MCF 10A (cell line): ENCODE data around the gene KRT71. TPM values are rescaled to one million over a fixed set of nuclear protein-coding genes. Genes with fewer than 3 reads are reported as not detected.
A peak's percentile ranks its signal among the peaks of the same experiment; 100 is the strongest.

Source experiments
- BruUV-seq: library from RNA; stranded (reverse); fragments of 400-500 nt; replicated peaks from 2 replicates; lab custom pipeline; 2021; lab: Mats Ljungman, UMichigan
- CTCF ChIA-PET: fragments of 300-600 bp; sonication (Branson Sonifier 250); formaldehyde crosslinking; extraction: SDS; loops from one replicate; lab custom pipeline; 2021; ENCODE audit warnings: antibody characterized with exemption, inconsistent platforms; lab: Yijun Ruan, JAX
- POLR2A ChIA-PET: fragments of 300-600, 350-650 bp; sonication (Branson Sonifier 250); formaldehyde crosslinking; extraction: SDS; loops from one replicate; lab custom pipeline; 2020; ENCODE audit warnings: antibody characterized with exemption, inconsistent platforms; lab: Yijun Ruan, JAX
- DNase-seq: peaks from one replicate; pipeline ENCODE4 v3.0.0-alpha.2; 2018; ENCODE audit not compliant: unreplicated experiment
- H3K27ac Mint-ChIP-seq: one replicate; pipeline ENCODE4 v1.8.0; 2022; ENCODE audit warnings: mild to moderate bottlenecking, low read depth, mixed read lengths; ENCODE audit not compliant: unreplicated experiment
- H3K27me3 Mint-ChIP-seq: one replicate; pipeline ENCODE4 v1.8.0; 2022; ENCODE audit warnings: mixed read lengths; ENCODE audit not compliant: insufficient read depth, unreplicated experiment
- H3K36me3 Mint-ChIP-seq: one replicate; pipeline ENCODE4 v1.8.0; 2022; ENCODE audit warnings: mild to moderate bottlenecking, moderate library complexity, mixed read lengths; ENCODE audit not compliant: insufficient read depth, unreplicated experiment
- H3K4me1 Mint-ChIP-seq: one replicate; pipeline ENCODE4 v1.8.0; 2022; ENCODE audit warnings: mixed read lengths; ENCODE audit not compliant: insufficient read depth, unreplicated experiment
- H3K4me3 Mint-ChIP-seq: one replicate; pipeline ENCODE4 v1.8.0; 2022; ENCODE audit warnings: mild to moderate bottlenecking, moderate library complexity, mixed read lengths; ENCODE audit not compliant: unreplicated experiment
- H3K9me3 Mint-ChIP-seq: one replicate; pipeline ENCODE4 v1.8.0; 2022; ENCODE audit warnings: mixed read lengths; ENCODE audit not compliant: unreplicated experiment
- intact Hi-C: fragments of 100-400 bp; cut with micrococcal nuclease; formaldehyde crosslinking; loops from 2 replicates; pipeline ENCODE4 v1.14.1; 2022
- total RNA-seq: library from RNA; stranded (reverse); gene quantifications from 2 replicates; pipeline ENCODE4 v1.2.3, GENCODE V29; 2022
- TF ChIP-seq, protein P1 (sequence below): fragments of 200-600 bp; IDR thresholded peaks from one replicate; pipeline ENCODE4 v1.8.0; 2022; ENCODE audit warnings: antibody characterized with exemption, mild to moderate bottlenecking; ENCODE audit not compliant: unreplicated experiment

The KRT71 gene
- total RNA-seq, 1 experiment from 2014 or later = not detected

DNA sequence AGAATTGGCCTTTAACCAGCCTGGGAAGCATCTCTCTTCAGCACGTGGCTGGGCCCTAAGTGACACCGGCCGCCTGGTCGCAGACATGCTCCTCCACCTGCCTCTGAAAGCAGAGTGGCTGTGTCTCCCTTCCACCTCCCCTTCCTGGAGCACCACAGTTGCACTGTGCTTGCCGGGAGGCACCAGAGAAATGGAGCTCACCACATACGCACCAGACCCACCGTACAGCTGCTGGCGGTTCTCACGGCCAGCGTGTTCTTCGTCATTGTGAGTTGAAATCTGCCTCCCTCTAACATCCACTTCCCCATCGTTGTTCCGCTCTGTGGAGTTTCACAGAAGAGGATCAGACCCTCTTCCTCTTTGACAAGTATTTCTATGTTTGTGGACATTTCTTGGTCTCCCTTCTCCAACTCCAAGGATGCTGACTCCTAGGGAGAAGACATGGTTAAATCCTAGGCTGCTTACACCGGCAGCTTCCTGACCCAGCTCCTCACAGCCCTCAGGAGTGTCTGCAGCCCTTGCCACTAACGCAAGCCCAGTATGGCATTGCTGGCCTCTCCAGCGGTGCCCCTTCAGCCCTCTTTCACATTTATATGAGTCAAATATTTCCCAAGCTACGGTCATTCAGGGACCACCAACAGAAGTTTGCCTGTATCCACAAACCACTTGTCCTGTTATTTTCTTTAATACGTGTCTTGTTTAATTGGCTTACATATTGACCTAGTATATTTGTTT lies 21.2 kb downstream of the KRT71 start:
- POLR2A ChIA-PET = interaction anchor here (0.7 to 1.4 kb wide), 3 partner anchors 16 to 805 kb away, joined by 3 to 5 read pairs (median 3); no protein-coding TSS in a partner anchor
- no peaks in the 10 kb centered on the region for H3K36me3 Mint-ChIP-seq
- CTCF ChIA-PET = interaction anchor here (0.5 to 1.3 kb wide), 7 partner anchors 11 to 386 kb away, joined by 3 to 4 read pairs (median 3); no protein-coding TSS in a partner anchor
- TF ChIP-seq, protein P1, sequence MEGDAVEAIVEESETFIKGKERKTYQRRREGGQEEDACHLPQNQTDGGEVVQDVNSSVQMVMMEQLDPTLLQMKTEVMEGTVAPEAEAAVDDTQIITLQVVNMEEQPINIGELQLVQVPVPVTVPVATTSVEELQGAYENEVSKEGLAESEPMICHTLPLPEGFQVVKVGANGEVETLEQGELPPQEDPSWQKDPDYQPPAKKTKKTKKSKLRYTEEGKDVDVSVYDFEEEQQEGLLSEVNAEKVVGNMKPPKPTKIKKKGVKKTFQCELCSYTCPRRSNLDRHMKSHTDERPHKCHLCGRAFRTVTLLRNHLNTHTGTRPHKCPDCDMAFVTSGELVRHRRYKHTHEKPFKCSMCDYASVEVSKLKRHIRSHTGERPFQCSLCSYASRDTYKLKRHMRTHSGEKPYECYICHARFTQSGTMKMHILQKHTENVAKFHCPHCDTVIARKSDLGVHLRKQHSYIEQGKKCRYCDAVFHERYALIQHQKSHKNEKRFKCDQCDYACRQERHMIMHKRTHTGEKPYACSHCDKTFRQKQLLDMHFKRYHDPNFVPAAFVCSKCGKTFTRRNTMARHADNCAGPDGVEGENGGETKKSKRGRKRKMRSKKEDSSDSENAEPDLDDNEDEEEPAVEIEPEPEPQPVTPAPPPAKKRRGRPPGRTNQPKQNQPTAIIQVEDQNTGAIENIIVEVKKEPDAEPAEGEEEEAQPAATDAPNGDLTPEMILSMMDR = no peak
- peak overlapping the region; percentile 73 for H3K27ac Mint-ChIP-seq
- intact Hi-C loops = no loop called here
- no TSS peak for BruUV-seq
- no peaks in the 10 kb centered on the region for H3K27me3 Mint-ChIP-seq
- H3K4me1 Mint-ChIP-seq = no peaks in the 10 kb centered on the region
- H3K9me3 Mint-ChIP-seq = no peaks in the 10 kb centered on the region
- no peak for DNase-seq
- no peak overlapping the region for H3K4me3 Mint-ChIP-seq

DNA sequence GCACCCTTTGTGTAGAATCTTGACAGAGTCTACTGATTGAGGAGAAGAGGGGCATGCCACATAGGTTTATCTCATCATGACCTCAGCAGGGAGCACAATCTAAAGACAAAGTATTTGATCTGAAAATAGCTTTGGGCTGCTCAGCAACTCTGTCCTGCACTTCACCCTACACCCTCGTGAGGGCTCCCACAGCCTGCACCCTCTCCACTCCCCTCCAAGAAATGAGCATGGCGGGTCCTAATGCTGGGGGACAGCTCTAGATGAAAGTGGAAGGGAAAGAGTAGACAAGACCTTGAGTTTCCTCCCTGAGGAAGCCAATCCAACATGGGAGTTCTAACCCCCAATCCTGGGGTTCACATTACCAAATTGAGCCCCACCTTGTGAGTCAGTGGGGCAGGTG lies 22.0 kb downstream of the KRT71 start:
- H3K9me3 Mint-ChIP-seq = no peaks in the 10 kb centered on the region
- H3K27ac Mint-ChIP-seq = no peak overlapping the region
- no peaks in the 10 kb centered on the region for H3K4me1 Mint-ChIP-seq
- H3K36me3 Mint-ChIP-seq = no peaks in the 10 kb centered on the region
- intact Hi-C loops = no loop called here
- TF ChIP-seq, protein P1 = no peak
- H3K27me3 Mint-ChIP-seq = no peaks in the 10 kb centered on the region
- ChIA-PET CTCF (interaction anchor here (1.0 to 1.1 kb wide), 2 partner anchors 10 to 35 kb away, joined by 3 read pairs; no protein-coding TSS in a partner anchor), POLR2A (no interaction called here)
- no peak overlapping the region for H3K4me3 Mint-ChIP-seq
- BruUV-seq = no TSS peak
- no peak for DNase-seq

DNA sequence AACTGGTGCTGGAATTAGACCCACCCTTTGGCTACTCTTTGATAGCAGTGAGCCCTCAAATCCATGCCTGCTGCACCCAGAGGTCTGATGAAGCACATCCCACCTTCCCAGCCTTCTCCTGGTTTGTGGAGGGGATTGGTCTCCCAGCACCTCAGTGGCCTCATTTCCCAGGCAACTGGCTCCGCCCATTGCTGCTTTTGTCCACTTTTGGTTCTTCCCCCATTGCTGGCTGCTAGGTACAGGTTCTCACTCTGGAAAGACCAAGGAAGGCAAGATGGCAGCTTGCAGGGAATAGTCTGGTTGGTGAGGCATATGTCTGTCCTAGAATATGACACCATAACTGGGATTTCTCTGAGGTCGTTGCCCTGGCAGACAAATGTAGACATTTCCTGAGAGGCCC lies 22.6 kb downstream of the KRT71 start:
- Mint-ChIP-seq H3K9me3 (no peaks in the 10 kb centered on the region), H3K36me3 (no peaks in the 10 kb centered on the region), H3K4me3 (no peak overlapping the region), H3K27me3 (no peaks in the 10 kb centered on the region), H3K27ac (no peak overlapping the region), H3K4me1 (peaks cover 5% of the 10 kb centered on the region)
- TF ChIP-seq, protein P1 = no peak
- no peak for DNase-seq
- intact Hi-C loops = no loop called here
- POLR2A ChIA-PET = interaction anchor here (1.0 kb wide), 1 partner anchor 17 kb away, joined by 3 read pairs; no protein-coding TSS in a partner anchor
- CTCF ChIA-PET = no interaction called here
- no TSS peak for BruUV-seq

DNA sequence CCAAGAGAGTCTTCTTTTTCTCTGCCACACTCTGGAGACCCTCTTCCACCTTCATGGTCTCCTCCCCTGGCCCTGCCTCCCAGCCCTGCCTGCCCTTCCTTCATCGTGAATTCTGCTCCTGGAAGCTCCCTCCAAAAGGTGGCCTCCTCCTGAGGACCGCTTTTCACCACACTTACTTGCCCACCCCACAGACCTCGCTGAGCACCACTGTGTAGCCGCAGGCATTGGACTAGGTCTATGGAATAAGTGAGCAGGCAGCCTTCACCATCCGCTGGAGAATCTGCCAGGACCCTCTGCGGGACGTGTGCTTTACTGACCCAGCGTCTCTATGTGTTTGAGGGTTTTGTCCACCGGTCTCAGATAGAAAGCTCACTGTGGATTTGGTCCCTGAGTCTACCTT lies 23.1 kb downstream of the KRT71 start:
- H3K36me3 Mint-ChIP-seq = no peaks in the 10 kb centered on the region
- DNase-seq = no peak
- H3K4me3 Mint-ChIP-seq = no peak overlapping the region
- peaks cover 11% of the 10 kb centered on the region for H3K4me1 Mint-ChIP-seq
- no peak overlapping the region for H3K27ac Mint-ChIP-seq
- intact Hi-C loops = no loop called here
- POLR2A ChIA-PET = interaction anchor here (1.0 kb wide), 1 partner anchor 16 kb away, joined by 3 read pairs; no protein-coding TSS in a partner anchor
- H3K9me3 Mint-ChIP-seq = no peaks in the 10 kb centered on the region
- TF ChIP-seq, protein P1 = no peak
- CTCF ChIA-PET = interaction anchor here (1.3 kb wide), 1 partner anchor 336 kb away, joined by 5 read pairs; no protein-coding TSS in a partner anchor
- no peaks in the 10 kb centered on the region for H3K27me3 Mint-ChIP-seq
- no TSS peak for BruUV-seq
